K562 (cell line): ENCODE measurements around the gene ZBTB48. TPM values are rescaled to one million over a fixed set of nuclear protein-coding genes. Genes with fewer than 3 reads are reported as not detected.

ENCODE experiments used
- ATAC-seq: fragments of 200-7000 bp; cut with Tn5 transposase; 3 replicates; pipeline ENCODE4 v1.9.1; 2020; ENCODE audit warnings: moderate library complexity
- BruUV-seq: library from RNA; stranded (reverse); fragments of 400-500 nt; replicated peaks from 2 replicates; lab custom pipeline; 2021; lab: Mats Ljungman, UMichigan
- CTCF ChIA-PET: fragments of 300-600 bp; formaldehyde crosslinking; extraction: SDS; loops from one replicate; lab custom pipeline; 2021; ENCODE audit warnings: low intra/inter-chr PET ratio; lab: Yijun Ruan, JAX
- POLR2A ChIA-PET: fragments of 300-600, 350-650 bp; sonication (Branson Sonifier 250); formaldehyde crosslinking; extraction: SDS; loops from one replicate; lab custom pipeline; 2021; ENCODE audit warnings: antibody characterized with exemption, inconsistent platforms; lab: Yijun Ruan, JAX
- DNase-seq, 4 experiments: peaks; one replicate each; pipeline versions ENCODE4 v3.0.0 to v3.0.0-alpha.2; 2011 to 2018; ENCODE audit warnings: low spot score in 3 of 4, mixed read lengths in 3 of 4; ENCODE audit errors: extremely low read depth in 1 of 4
- FAIRE-seq: peaks from 2 replicates; lab custom pipeline; 2011; peaks lifted over from hg19 to GRCh38; lab: Jason Lieb, UNC
- H2AFZ ChIP-seq: 2 replicates; pipeline ENCODE4 v1.6.0; 2011; ENCODE audit warnings: low read depth, low read length, control low read depth, inconsistent platforms
- H3K27ac ChIP-seq: fragments of 200-600 bp; 3 replicates; pipeline ENCODE4 v1.8.0; 2011; ENCODE audit warnings: low read depth, mild to moderate bottlenecking, control low read depth, inconsistent platforms, low read length, moderate library complexity, mixed read lengths; ENCODE audit errors: extremely low read depth
- H3K27me3 ChIP-seq, 2 experiments: fragments of 300-600 bp in 1 of 2; 2 replicates in 1 of 2; 3 replicates in 1 of 2; pipeline versions ENCODE4 v1.6.0 to v1.8.0; 2011; ENCODE audit warnings: inconsistent platforms in 2 of 2, low read length in 2 of 2, mild to moderate bottlenecking in 1 of 2, mixed read lengths in 1 of 2, moderate library complexity in 1 of 2; ENCODE audit not compliant: control insufficient read depth in 2 of 2, insufficient read depth in 2 of 2
- H3K36me3 ChIP-seq: fragments of 300-600 bp; 3 replicates; pipeline ENCODE4 v1.8.0; 2011; ENCODE audit warnings: mild to moderate bottlenecking, low read length, inconsistent platforms; ENCODE audit not compliant: control insufficient read depth, insufficient read depth
- H3K4me1 ChIP-seq, 2 experiments: fragments of 200-600 bp in 1 of 2; replicated peaks in 1 of 2; 2 replicates in 1 of 2; 3 replicates in 1 of 2; pipeline versions ENCODE4 v1.5.1 to v1.8.0; 2011; ENCODE audit warnings: inconsistent platforms in 2 of 2, low read length in 2 of 2, mild to moderate bottlenecking in 1 of 2, mixed read lengths in 1 of 2, moderate library complexity in 1 of 2; ENCODE audit not compliant: control insufficient read depth in 2 of 2, insufficient read depth in 2 of 2
- H3K4me2 ChIP-seq: 2 replicates; pipeline ENCODE4 v1.6.1; 2011; ENCODE audit warnings: low read length, control low read depth, inconsistent platforms, mixed read lengths; ENCODE audit not compliant: insufficient read depth
- H3K4me3 ChIP-seq: fragments of 200-600 bp; sonication (generic), shearing (Covaris generic); 2 replicates; pipeline ENCODE4 v1.5.1; 2016; ENCODE audit warnings: control low read depth, inconsistent platforms
- H3K79me2 ChIP-seq: fragments of 200-600 bp; 3 replicates; pipeline ENCODE4 v1.8.0; 2011; ENCODE audit warnings: low read length, inconsistent platforms; ENCODE audit not compliant: control insufficient read depth, insufficient read depth
- H3K9ac ChIP-seq, 2 experiments: 2 replicates each; pipeline versions ENCODE4 v1.6.0 to v1.6.1; 2011; ENCODE audit warnings: low read depth in 2 of 2, low read length in 2 of 2, control low read depth in 1 of 2, inconsistent platforms in 1 of 2, mild to moderate bottlenecking in 1 of 2, mixed read lengths in 1 of 2; ENCODE audit not compliant: insufficient read depth in 1 of 2
- H3K9me1 ChIP-seq: one replicate; pipeline ENCODE4 v1.6.0; 2011; ENCODE audit warnings: inconsistent platforms, mild to moderate bottlenecking, low read length, moderate library complexity; ENCODE audit not compliant: control insufficient read depth, insufficient read depth
- H3K9me3 ChIP-seq: replicated peaks from 2 replicates; pipeline ENCODE4 v1.5.1; 2011; ENCODE audit warnings: low read depth, low read length, inconsistent platforms; ENCODE audit not compliant: control insufficient read depth, insufficient read depth
- H4K20me1 ChIP-seq: replicated peaks from 2 replicates; pipeline ENCODE4 v1.6.1; 2011; ENCODE audit warnings: low read length, inconsistent platforms, mixed read lengths; ENCODE audit not compliant: control insufficient read depth, insufficient read depth
- DIDO1 ChIP-seq: fragments of 450-650 bp; IDR thresholded peaks from 2 replicates; pipeline ENCODE4 v1.6.1; 2016; ENCODE audit warnings: low read depth, missing biosample characterization, missing genetic modification characterization
- SPI1 ChIP-seq: IDR thresholded peaks from 2 replicates; pipeline ENCODE4 v1.6.1; 2011; ENCODE audit warnings: low read depth, low read length, control low read depth, borderline replicate concordance
- WGBS: fragments of 100-300 bp; shearing (Covaris generic); methylation state at CpG from one replicate; pipeline ENCODE4 v1.1.6; 2016; ENCODE audit warnings: low coverage, mixed read lengths; ENCODE audit not compliant: insufficient coverage; ENCODE audit errors: missing lambda C conversion rate; 5-methylcytosine and 5-hydroxymethylcytosine counted together
- in situ Hi-C: fragments of 300-500 bp; cut with MboI; formaldehyde crosslinking; loops from 4 replicates; pipeline ENCODE4 v1.15.0; 2018; ENCODE audit warnings: inconsistent platforms, mixed read lengths
- intact Hi-C: fragments of 100-400 bp; cut with micrococcal nuclease; formaldehyde crosslinking; loops from 2 replicates; pipeline ENCODE4 v1.14.2; 2022
- polyA plus RNA-seq, 8 experiments: library from polyadenylated mRNA; depleted of rRNA in 4 of 8; stranded (reverse) in 5 of 8; unstranded in 3 of 8; fragments of >200 nt; fragmentation: Nextera tagmentation in 2 of 8; fragmentation: Illumina TruSeq in 1 of 8; extraction: Ambion mirVana in 2 of 8; extraction: Trizol in 1 of 8; gene quantifications; 2 replicates each; pipeline versions ENCODE4 v1.2.1 to v1.2.3, GENCODE V29; 2011 to 2014; ENCODE audit warnings: inconsistent platforms in 1 of 8, missing spikeins in 1 of 8
- total RNA-seq, 7 experiments: library from RNA; depleted of rRNA in 6 of 7; stranded (reverse); fragments of >200 nt in 6 of 7; fragmentation: Illumina TruSeq in 2 of 7; extraction: Trizol in 2 of 7; gene quantifications; 2 replicates each; pipeline versions ENCODE4 v1.2.1 to v1.2.3, GENCODE V29; 2011 to 2021; ENCODE audit warnings: low replicate concordance in 1 of 7

Gene ZBTB48
- total and polyA plus RNA-seq, 9 of the 15 experiments (the other 6 are each of a cell fraction or from before 2014, with no cell fraction given), result 1.9 to 66.9 (median 29.5) TPM

DNA sequence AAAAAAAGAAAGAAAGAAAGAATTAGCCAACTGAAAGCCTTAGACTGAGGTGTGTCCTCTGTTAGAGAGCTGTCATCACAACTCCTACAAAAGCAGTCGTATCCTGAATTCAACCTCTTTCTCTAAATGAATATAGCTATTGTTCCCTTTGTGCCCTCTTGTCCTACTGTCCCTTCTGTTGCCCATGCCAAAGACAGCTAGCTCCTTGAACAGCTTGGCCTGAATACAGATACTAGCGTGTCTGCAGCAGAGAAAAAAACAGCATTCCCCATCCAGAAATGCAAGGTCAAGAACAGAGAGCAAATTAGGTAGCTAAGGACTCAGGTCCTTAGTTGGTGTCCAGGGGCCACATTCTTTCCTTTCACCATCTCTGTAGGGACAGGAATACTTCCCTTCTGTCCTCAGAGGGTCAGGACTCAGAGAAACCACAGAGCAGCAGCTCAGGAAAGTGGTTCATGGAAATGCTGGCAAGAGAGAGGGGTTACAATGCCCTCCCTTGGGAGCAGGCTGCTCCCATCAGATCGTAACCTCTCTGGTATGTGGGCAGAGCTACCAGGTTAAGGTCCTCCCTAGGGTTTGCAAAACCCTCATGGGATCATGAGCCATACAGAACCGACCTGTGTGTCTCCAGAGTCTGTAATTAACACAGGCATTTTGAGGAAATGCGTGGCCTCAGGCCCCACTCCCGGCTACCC is 1.8 kb upstream of the ZBTB48 start:
- DNase-seq (no peak), ATAC-seq (no peak), FAIRE-seq (no peak)
- POLR2A ChIA-PET, result interaction anchor here (0.6 to 13.4 kb wide), 7 partner anchors 9 to 74 kb away, joined by 3 to 221 read pairs (median 4); partner anchors contain the start of gene KLHL21
- no peaks in the 10 kb centered on the region for H3K27me3 ChIP-seq
- H3K4me1 ChIP-seq, result peaks cover 30 to 53% of the 10 kb centered on the region in 2 experiments
- TF ChIP-seq SPI1 (0 out of 2 replicates have a peak, but pooled peaks have one; percentile 13), DIDO1 (tag) (no peak)
- WGBS, result 53% methylated on average over 6 of the region's 6 CpGs
- no peaks in the 10 kb centered on the region for H3K9me1 ChIP-seq
- peaks cover 32% of the 10 kb centered on the region for H3K79me2 ChIP-seq
- H3K27ac ChIP-seq, result no peak overlapping the region
- no peak overlapping the region for H3K4me2 ChIP-seq
- H3K9me3 ChIP-seq, result no peaks in the 10 kb centered on the region
- no TSS peak for BruUV-seq
- H4K20me1 ChIP-seq, result peaks cover 12% of the 10 kb centered on the region; the same call in 1 of the 2 replicates
- H3K9ac ChIP-seq, result no peak overlapping the region
- H2AFZ ChIP-seq, result no peak overlapping the region
- intact Hi-C loops, result no loop called here
- in situ Hi-C loops, result no loop called here
- CTCF ChIA-PET, result no interaction called here
- peaks cover 15% of the 10 kb centered on the region; the same call in 1 of the 3 replicates for H3K36me3 ChIP-seq
- H3K4me3 ChIP-seq, result no peak overlapping the region
